ENCODE results near the gene GNAS. TPM values are rescaled to one million over a fixed set of nuclear protein-coding genes. Genes with fewer than 3 reads are reported as not detected.
"Not testable (repeated sequence)": the region's sequence is repeated elsewhere in the genome, so short reads cannot be mapped to it uniquely, and the experiment has no call there.

Gene GNAS
- total RNA-seq, 4 donors from 2014 or later: 334 to 513 (median 458) TPM

- Histone ChIP-seq H3K9me3 (no peaks in the 10 kb centered on the region), H3K4me3 (no peak overlapping the region), H3K27ac (no peak overlapping the region), H3K4me1 (no peaks in the 10 kb centered on the region), H3K36me3 (no peaks in the 10 kb centered on the region), H3K27me3 (peaks cover 0 to 36% (median 0%) of the 10 kb centered on the region in 4 donors)
- no peak for DNase-seq
- WGBS, 2 donors: 80 to 100% methylated on average over 1 to 4 of the region's 10 CpGs
- intact Hi-C loops (cut with DNase I): loop anchor here (10.0 kb wide), 1 partner anchor 1391 kb away; no protein-coding TSS in a partner anchor
- TF ChIP-seq CTCF (IDR thresholded peaks at IDR 0.05): no peak
- TF ChIP-seq POLR2A (IDR thresholded peaks at IDR 0.05): no peak
Measured at GRCh38 chr20:58816051-58816450, 36.5 kb upstream of the GNAS start.

GRCh38 chr20:58816957-58817651, 35.4 kb upstream of the GNAS start:
- H3K4me3 ChIP-seq: no peak overlapping the region
- no peak for DNase-seq
- intact Hi-C loops (cut with DNase I): loop anchor here (10.0 kb wide), 1 partner anchor 1392 kb away; no protein-coding TSS in a partner anchor
- no peaks in the 10 kb centered on the region for H3K9me3 ChIP-seq
- no peaks in the 10 kb centered on the region for H3K36me3 ChIP-seq
- no peaks in the 10 kb centered on the region for H3K4me1 ChIP-seq
- 75 to 90% methylated on average over 7 to 19 of the region's 30 CpGs for WGBS, 2 donors
- TF ChIP-seq CTCF (IDR thresholded peaks at IDR 0.05) (no peak), POLR2A (IDR thresholded peaks at IDR 0.05) (no peak)
- H3K27ac ChIP-seq: no peak overlapping the region
- H3K27me3 ChIP-seq: peaks cover 0 to 25% (median 0%) of the 10 kb centered on the region in 4 donors

GRCh38 chr20:58817748-58818147, 34.8 kb upstream of the GNAS start:
- Histone ChIP-seq H3K27ac (no peak overlapping the region), H3K4me3 (no peak overlapping the region), H3K4me1 (no peaks in the 10 kb centered on the region), H3K36me3 (no peaks in the 10 kb centered on the region), H3K9me3 (no peaks in the 10 kb centered on the region), H3K27me3 (peaks cover 0 to 19% (median 0%) of the 10 kb centered on the region in 4 donors)
- no peak for DNase-seq
- TF ChIP-seq CTCF (IDR thresholded peaks at IDR 0.05): no peak
- no peak for TF ChIP-seq POLR2A (IDR thresholded peaks at IDR 0.05)
- intact Hi-C loops (cut with DNase I): loop anchor here (10.0 kb wide), 1 partner anchor 1393 kb away; no protein-coding TSS in a partner anchor
- 89 to 90% methylated on average over 8 to 10 of the region's 10 CpGs for WGBS, 2 donors

- intact Hi-C loops (cut with DNase I): loop anchor here (10.0 kb wide), 1 partner anchor 1394 kb away; no protein-coding TSS in a partner anchor
- TF ChIP-seq POLR2A (IDR thresholded peaks at IDR 0.05): no peak
- TF ChIP-seq CTCF (IDR thresholded peaks at IDR 0.05): no peak
- DNase-seq: no peak
- Histone ChIP-seq H3K27me3 (peaks cover 0 to 14% (median 0%) of the 10 kb centered on the region in 4 donors), H3K9me3 (no peaks in the 10 kb centered on the region), H3K36me3 (no peaks in the 10 kb centered on the region), H3K27ac (no peak overlapping the region), H3K4me3 (no peak overlapping the region), H3K4me1 (no peaks in the 10 kb centered on the region)
- 55 to 64% methylated on average over 7 to 8 of the region's 8 CpGs for WGBS, 2 donors
Measured at GRCh38 chr20:58818586-58819285, 33.8 kb upstream of the GNAS start.

GRCh38 chr20:58819921-58820320, 32.6 kb upstream of the GNAS start:
- Histone ChIP-seq H3K4me3 (no peak overlapping the region), H3K9me3 (no peaks in the 10 kb centered on the region), H3K4me1 (no peaks in the 10 kb centered on the region), H3K27me3 (peaks cover 0 to 11% (median 0%) of the 10 kb centered on the region in 4 donors), H3K27ac (no peak overlapping the region), H3K36me3 (no peaks in the 10 kb centered on the region)
- no CpG with 5 or more reads among the region's 13 CpGs for WGBS, 2 donors
- no peak for TF ChIP-seq POLR2A (IDR thresholded peaks at IDR 0.05)
- TF ChIP-seq CTCF (IDR thresholded peaks at IDR 0.05): no peak
- DNase-seq: no peak
- intact Hi-C loops (cut with DNase I): loop anchor here (10.0 kb wide), 1 partner anchor 1395 kb away; no protein-coding TSS in a partner anchor

- H3K27me3 ChIP-seq: peaks cover 0 to 11% (median 0%) of the 10 kb centered on the region in 4 donors
- H3K27ac ChIP-seq; DNase-seq; intact Hi-C loops (cut with DNase I); H3K4me1 ChIP-seq; H3K9me3 ChIP-seq; H3K4me3 ChIP-seq; H3K36me3 ChIP-seq: not testable (repeated sequence)
- 86 to 88% methylated on average over 6 of the region's 6 CpGs for WGBS, 2 donors
Measured at GRCh38 chr20:58820515-58820914, 32.0 kb upstream of the GNAS start.

All from esophagus squamous epithelium (tissue), 5 donors.